ENCODE results near the gene ADGRB3.

GRCh38 chr6:69423785-69424184 is 788.7 kb downstream of the ADGRB3 start:
- TF ChIP-seq, protein P1, sequence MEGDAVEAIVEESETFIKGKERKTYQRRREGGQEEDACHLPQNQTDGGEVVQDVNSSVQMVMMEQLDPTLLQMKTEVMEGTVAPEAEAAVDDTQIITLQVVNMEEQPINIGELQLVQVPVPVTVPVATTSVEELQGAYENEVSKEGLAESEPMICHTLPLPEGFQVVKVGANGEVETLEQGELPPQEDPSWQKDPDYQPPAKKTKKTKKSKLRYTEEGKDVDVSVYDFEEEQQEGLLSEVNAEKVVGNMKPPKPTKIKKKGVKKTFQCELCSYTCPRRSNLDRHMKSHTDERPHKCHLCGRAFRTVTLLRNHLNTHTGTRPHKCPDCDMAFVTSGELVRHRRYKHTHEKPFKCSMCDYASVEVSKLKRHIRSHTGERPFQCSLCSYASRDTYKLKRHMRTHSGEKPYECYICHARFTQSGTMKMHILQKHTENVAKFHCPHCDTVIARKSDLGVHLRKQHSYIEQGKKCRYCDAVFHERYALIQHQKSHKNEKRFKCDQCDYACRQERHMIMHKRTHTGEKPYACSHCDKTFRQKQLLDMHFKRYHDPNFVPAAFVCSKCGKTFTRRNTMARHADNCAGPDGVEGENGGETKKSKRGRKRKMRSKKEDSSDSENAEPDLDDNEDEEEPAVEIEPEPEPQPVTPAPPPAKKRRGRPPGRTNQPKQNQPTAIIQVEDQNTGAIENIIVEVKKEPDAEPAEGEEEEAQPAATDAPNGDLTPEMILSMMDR (IDR thresholded peaks at IDR 0.05): no peak
- no peak for TF ChIP-seq POLR2A (IDR thresholded peaks at IDR 0.05)

Measured in lower leg skin (tissue), 3 donors.